Hippocampal formation (tissue), 2 donors: ENCODE data around the gene WNK1.

ENCODE experiments used
- DNase-seq, 2 donors: peaks; one replicate each; lab custom pipeline; 2025; lab: John Stamatoyannopoulos, UW

WNK1 gene

DNA sequence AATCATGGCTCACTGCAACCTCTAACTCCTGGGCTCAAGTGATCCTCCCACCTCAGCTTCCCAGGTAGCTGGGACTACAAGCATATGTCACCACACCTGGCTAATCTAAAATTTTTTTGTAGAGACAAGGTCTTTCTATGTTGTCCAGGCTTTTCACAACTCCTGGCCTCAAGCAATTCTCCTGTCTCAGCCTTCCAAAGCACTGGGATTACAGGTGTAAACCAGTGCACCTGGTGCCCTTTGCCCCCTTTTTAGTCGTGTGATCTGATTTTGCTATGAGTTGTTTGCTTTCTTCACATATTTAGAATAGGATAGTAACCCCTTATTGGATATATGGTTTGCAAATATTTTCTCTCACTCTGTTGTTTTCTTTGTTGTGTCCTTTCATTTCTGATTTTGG, 198.8 kb downstream of the WNK1 start:
- DNase-seq = no peak

DNA sequence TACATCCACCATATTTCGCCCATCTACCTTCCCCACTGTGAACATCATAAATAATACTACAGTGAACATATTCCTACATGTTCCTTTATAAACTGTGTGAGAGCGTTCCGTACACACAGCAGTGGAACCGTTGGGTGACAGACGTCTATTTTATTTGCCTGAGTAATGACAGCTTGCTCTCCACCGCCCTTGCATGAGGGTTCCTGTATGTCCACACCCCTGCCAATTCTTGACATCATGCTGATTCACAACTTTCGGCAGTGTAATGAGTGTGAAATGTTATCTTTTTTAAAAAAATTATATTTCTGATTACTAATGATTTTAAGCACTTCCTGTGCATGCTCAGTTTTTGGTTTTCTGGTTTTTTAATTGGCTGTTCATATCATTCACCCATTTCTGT, 201.4 kb downstream of the WNK1 start:
- no peak for DNase-seq

GRCh38 chr12:954741-955140, 202.4 kb downstream of the WNK1 start:
- no peak for DNase-seq

DNA sequence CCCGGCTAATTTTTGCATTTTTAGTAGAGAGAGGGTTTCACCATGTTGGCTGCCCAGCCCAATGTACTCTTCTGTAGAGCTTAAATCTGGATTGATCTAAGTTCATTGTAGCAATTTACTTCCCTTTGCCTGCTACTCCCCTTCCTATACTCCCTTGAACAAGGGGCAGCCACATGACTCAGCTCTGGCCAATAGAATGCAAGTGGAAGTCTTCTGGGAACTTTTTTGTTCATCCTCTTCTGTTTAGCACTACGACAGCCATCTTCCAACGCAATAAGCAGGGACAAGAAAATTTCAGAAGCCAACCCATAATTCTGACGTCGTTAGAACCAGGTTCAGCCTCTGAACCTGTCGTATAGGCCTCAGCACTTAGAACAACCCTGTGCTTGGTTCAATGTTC, 203.6 kb downstream of the WNK1 start:
- DNase-seq = no peak

DNA sequence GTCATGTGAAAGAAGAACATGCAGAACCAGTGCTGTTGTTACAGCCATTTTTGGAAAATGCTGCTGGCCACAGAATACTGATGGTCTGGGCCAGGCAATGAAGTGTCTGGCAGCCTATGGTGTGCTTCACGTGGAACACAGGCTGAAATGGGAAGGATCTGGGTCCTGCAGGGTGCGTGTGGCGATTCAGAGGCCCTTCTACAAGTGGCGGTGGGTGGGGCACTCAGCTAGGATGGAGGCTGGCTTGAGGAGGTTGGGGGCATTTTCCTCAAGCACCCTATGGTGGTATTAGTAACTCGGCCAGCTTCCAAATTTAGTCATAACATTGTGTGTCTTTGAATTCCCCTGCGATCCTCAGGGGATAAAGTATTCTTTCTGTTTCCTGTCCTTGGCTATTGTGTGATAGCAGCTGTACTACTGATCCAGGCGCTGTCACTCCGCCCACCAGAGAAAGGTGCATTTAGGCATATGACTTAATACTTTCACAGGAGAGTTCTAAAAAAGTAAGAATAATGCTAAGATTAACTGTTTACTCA, 206.3 kb downstream of the WNK1 start:
- no peak for DNase-seq
